IPS DF 6.9 (cell line): Measurements from ENCODE around the gene PDXP.
"Not testable (repeated sequence)": the region's sequence is repeated elsewhere in the genome, so short reads cannot be mapped to it uniquely, and the experiment has no call there.

Experiments used
- DNase-seq: peaks from one replicate; pipeline ENCODE4 v3.0.0-alpha.2; 2013; ENCODE audit warnings: low read depth, low spot score
- H3K27ac ChIP-seq: one replicate; pipeline ENCODE4 v1.5.1; 2013; ENCODE audit warnings: low read length, control low read depth
- H3K27me3 ChIP-seq: 2 replicates; pipeline ENCODE4 v1.6.1; 2013; ENCODE audit warnings: mild to moderate bottlenecking, low read length; ENCODE audit not compliant: control insufficient read depth, insufficient read depth
- H3K36me3 ChIP-seq: 2 replicates; pipeline ENCODE4 v1.6.1; 2013; ENCODE audit warnings: low read length; ENCODE audit not compliant: control insufficient read depth, insufficient read depth
- H3K4me1 ChIP-seq: 2 replicates; pipeline ENCODE4 v1.6.1; 2013; ENCODE audit warnings: low read length; ENCODE audit not compliant: control insufficient read depth, insufficient read depth
- H3K4me3 ChIP-seq: 2 replicates; pipeline ENCODE4 v1.5.1; 2013; ENCODE audit warnings: mild to moderate bottlenecking, low read length
- H3K9me3 ChIP-seq: 2 replicates; pipeline ENCODE4 v1.6.1; 2013; ENCODE audit warnings: low read length, inconsistent platforms; ENCODE audit not compliant: control insufficient read depth, insufficient read depth
- WGBS: extraction: QIAGEN DNeasy Blood & Tissue Kit; methylation state at CpG from one replicate; pipeline ENCODE4 v1.1.7; 2013; ENCODE audit warnings: mixed read lengths, missing lambda C conversion rate; ENCODE audit not compliant: insufficient read length, insufficient coverage; 5-methylcytosine and 5-hydroxymethylcytosine counted together

Gene PDXP, protein sequence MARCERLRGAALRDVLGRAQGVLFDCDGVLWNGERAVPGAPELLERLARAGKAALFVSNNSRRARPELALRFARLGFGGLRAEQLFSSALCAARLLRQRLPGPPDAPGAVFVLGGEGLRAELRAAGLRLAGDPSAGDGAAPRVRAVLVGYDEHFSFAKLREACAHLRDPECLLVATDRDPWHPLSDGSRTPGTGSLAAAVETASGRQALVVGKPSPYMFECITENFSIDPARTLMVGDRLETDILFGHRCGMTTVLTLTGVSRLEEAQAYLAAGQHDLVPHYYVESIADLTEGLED

DNA sequence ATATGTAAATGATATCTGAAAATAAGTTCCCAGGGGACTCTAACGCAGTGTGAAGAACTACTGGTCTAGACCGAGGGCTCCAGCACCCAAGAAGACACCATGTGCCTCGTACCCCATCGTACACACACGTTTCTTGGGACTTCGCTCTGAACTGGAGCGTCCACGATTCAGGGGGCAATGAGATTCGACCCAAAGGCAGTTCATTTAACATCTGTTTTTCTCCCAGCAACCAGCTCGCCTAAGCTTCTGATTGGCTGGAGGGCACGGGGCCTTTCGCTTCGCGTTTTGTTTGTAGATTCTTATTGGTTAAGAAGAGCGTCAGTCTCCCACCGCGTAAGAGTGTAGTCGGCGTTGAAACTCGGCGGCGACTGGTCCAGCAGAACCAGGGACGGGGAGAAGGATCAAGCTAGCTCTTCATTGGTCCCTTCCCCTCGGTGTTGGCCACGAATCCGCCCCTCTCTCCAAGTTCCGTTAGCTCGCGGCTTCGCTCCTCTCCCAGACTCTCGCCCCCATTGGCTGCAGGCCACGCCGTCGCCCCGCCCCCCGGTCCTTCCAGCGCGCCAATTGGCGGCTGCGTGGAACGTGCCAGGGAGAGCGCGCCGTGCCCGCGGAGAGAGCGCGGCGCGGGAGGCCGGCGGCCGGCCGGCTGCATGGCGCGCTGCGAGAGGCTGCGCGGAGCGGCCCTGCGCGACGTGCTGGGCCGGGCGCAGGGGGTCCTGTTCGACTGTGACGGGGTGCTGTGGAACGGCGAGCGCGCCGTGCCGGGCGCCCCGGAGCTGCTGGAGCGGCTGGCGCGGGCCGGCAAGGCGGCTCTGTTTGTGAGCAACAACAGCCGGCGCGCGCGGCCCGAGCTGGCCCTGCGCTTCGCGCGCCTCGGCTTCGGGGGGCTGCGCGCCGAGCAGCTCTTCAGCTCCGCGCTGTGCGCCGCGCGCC lies at the start of gene PDXP:
Gene PDXP, plus strand, starts transcription at position 591 of the 933 bp plus-strand sequence. Its CDS starts 60 bp downstream, at position 651.
- Histone ChIP-seq H3K36me3 (peaks cover 2% of the 10 kb centered on the region; the same call in 1 of the 2 replicates), H3K27me3 (no peaks in the 10 kb centered on the region), H3K4me3 (peak within 1 kb of the TSS; percentile 91), H3K4me1 (peaks cover 4% of the 10 kb centered on the region; the same call in 1 of the 2 replicates), H3K9me3 (no peaks in the 10 kb centered on the region), H3K27ac (no peak within 1 kb of the TSS)
- no CpG with 5 or more reads among the region's 101 CpGs for WGBS
- DNase-seq: peak; percentile 99

DNA sequence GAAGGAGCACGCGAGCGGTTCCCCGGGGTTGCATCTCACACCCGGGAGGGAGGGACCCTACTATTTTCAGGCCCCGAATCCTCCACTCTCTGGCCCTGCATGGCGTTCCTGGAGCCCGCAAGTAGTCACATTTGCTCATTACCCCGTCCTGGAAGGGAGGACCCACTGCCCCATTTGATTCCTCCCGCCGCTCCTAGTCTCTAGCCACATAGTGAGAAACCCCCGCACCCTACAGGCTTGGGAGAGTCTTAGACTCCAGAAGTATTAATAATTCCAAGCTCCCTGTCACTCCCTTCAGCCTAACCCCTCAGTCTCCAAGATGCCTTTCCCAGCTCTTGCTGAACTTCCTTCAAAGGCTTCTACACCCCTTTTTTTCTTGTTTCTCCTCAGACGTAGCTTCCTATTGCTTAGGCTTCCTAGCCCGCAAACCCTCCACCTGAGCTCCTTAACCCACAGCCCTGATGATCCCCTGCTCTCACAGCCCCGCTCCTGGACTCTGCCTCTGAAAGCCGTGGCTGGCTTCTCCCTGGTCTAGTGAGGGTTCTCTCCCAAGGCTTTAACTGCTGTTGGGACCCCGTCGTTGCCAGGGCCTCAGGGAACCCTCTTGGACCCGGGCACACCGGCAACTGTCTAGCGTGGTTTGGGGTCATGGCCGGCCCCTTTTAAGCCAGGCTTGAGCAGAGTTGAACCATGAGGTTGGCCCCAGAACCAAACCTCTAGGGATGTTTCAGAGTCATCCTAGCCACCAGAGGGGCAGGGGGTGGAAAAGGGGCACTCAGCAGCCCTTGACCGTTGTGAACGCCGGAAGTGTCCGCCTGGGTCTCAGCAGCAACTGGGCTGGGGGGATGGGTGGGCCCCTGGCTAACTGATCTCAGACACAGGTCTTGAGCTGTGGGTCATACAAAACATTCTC lies 49.0 kb upstream of the PDXP start:
- no peaks in the 10 kb centered on the region for H3K4me1 ChIP-seq
- WGBS: no CpG with 5 or more reads among the region's 26 CpGs
- H3K36me3 ChIP-seq: no peaks in the 10 kb centered on the region; the same call in 1 of the 2 replicates
- no peaks in the 10 kb centered on the region for H3K9me3 ChIP-seq
- H3K4me3 ChIP-seq: peak overlapping the region; percentile 85
- H3K27ac ChIP-seq: no peak overlapping the region
- H3K27me3 ChIP-seq: no peaks in the 10 kb centered on the region
- DNase-seq: no peak

DNA sequence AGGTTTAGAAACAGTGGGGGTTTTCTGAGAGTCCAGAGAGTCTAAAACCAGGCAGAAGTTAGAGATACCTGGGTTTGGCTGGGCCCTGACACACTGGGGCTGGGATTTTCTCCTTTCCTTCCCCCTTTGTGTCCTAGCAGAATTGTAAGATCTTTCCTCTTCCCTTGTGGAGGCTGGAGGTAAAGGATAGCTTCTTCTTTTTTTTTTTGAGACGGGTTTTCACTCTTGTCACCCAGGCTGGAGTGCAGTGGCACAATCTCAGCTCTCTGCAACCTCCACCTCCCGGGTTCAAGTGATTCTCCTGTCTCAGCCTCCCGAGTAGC lies 48.4 kb upstream of the PDXP start:
- not testable (repeated sequence) for H3K4me3 ChIP-seq, H3K4me1 ChIP-seq, H3K27ac ChIP-seq, H3K27me3 ChIP-seq, H3K9me3 ChIP-seq, H3K36me3 ChIP-seq, DNase-seq
- WGBS: no CpG with 5 or more reads among the region's 3 CpGs

DNA sequence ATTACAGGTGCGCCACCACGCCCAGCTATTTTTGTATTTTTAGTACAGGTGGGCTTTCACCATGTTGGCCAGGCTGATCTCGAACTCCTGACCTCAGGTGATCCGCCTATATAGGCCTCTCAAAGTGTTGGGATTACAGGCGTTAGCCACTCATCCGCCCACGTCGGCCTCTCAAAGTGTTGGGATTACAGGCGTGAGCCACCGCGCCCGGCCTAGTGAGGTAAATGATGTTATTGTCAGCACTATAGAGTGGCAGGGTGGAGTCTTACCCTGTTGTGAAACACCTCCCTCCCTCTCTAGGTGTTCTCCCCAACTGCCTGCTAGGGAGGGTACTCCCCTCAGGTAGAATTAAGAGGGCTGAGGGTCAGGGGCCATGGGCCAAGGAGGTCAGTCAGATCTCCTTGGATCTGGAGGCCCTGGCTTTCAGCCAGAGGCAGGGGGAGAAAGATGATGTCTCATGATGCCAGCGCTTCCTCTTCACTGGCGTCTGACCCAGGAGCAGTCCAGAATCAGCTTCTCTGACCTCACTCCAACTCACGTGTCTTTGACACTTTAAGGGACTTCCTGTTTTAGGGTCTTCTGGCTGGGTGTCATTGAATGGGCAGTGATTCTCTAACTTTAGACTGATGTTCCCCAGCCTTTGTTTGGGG lies 47.9 kb upstream of the PDXP start:
- H3K4me1 ChIP-seq: no peaks in the 10 kb centered on the region
- no peaks in the 10 kb centered on the region for H3K27me3 ChIP-seq
- no peaks in the 10 kb centered on the region for H3K9me3 ChIP-seq
- DNase-seq: no peak
- no peak overlapping the region for H3K4me3 ChIP-seq
- no CpG with 5 or more reads among the region's 15 CpGs for WGBS
- no peak overlapping the region for H3K27ac ChIP-seq
- no peaks in the 10 kb centered on the region; the same call in 1 of the 2 replicates for H3K36me3 ChIP-seq

DNA sequence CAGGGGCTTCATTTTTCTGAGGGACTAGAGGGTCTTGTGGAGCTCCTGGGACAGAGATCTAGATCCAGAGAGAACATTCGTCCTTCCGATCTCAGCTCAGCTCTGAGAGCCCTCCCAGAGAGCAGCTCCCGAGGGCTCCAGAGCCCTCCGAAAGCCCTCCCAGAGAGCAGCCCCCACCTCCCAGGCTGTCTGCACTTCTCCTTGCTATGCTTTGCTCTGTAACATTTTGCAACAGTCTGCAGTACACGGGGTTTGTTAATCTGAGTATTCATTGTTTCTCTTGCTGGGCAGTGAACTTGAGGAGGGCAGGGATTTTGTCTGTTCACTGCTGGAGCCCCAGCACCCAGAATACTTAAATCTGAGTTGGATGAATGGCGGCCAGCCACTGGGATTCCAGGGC lies 47.3 kb upstream of the PDXP start:
- Histone ChIP-seq H3K27ac (no peak overlapping the region), H3K4me3 (no peak overlapping the region)
- WGBS: no CpG with 5 or more reads among the region's 6 CpGs

DNA sequence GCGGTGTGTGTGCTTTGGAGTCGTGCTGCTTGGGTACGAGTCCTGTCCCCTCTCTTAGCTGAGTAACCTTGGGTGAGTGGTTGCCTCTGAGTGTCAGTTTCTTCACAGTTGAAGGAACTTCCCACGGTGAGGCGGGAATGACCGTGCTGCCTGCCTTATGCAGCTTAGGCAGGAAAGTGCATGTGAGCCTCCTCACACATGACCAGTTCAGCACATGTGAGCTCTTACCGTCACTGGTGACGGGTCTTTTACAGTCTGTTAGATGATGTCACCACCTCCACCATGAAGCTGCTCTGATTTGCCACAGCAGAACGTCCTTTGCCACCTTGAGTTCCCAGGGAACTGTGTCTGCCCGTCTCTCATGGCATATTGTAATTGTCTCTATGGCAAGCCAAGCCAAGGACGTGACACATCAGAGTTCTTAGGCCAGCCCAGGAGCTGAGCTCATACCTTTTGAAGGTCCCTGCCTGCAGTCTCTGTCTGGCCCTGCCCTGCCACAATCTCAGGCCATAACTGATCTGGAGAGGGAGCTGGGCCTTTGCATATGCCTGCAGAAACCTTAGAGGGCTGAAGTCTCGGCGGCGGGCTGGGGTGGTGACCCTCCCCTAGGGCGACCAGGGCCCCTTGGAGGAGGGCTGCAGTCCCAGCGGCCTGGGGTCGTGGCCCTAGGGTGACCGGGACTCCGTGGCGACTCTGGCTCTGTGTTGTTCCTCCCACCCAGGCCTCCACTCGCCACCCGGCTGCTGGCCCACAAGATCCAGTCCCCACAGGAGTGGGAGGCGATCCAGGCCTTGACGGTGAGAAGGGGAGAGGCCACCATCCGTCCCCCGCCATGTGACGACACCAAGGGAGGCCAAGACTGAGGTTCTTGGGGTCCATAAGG lies 42.1 kb upstream of the PDXP start:
- peaks cover 18% of the 10 kb centered on the region; the same call in 1 of the 2 replicates for H3K36me3 ChIP-seq
- no peaks in the 10 kb centered on the region for H3K9me3 ChIP-seq
- no peak overlapping the region for H3K4me3 ChIP-seq

More for the DNA sequence above, 47.3 kb upstream of the PDXP start:
- Histone ChIP-seq H3K9me3 (no peaks in the 10 kb centered on the region), H3K27me3 (no peaks in the 10 kb centered on the region), H3K4me1 (no peaks in the 10 kb centered on the region), H3K36me3 (peaks cover 2% of the 10 kb centered on the region; the same call in 1 of the 2 replicates)
- no peak for DNase-seq

DNA sequence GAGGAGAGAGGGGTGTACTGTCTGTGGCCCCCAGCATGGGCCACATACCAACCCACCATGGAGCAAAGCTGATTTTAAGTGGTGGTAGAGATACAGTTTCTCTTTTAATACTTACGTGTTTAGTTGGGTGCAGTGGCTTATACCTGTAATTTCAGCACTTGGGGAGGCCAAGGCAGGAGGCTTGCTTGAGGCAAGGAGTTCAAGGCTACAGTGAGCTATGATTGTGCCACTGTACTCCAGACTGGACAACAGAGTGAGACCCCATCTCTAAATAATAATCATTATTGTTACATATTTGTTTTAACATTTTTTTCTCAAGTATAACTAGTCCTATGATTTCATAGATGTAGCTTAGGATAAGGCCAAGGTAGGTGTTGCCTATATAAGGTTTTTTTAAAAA lies 41.1 kb upstream of the PDXP start:
- H3K36me3 ChIP-seq: peaks cover 18% of the 10 kb centered on the region; the same call in 1 of the 2 replicates
- no peak overlapping the region for H3K4me3 ChIP-seq
- H3K27ac ChIP-seq: no peak overlapping the region
- no peaks in the 10 kb centered on the region for H3K27me3 ChIP-seq
- DNase-seq: no peak
- H3K4me1 ChIP-seq: no peaks in the 10 kb centered on the region
- H3K9me3 ChIP-seq: no peaks in the 10 kb centered on the region
- WGBS: no CpG with 5 or more reads among the region's 1 CpG

More for the DNA sequence above, 42.1 kb upstream of the PDXP start:
- H3K27me3 ChIP-seq: no peaks in the 10 kb centered on the region
- no peak overlapping the region for H3K27ac ChIP-seq
- no peak for DNase-seq
- WGBS: no CpG with 5 or more reads among the region's 27 CpGs
- H3K4me1 ChIP-seq: no peaks in the 10 kb centered on the region

DNA sequence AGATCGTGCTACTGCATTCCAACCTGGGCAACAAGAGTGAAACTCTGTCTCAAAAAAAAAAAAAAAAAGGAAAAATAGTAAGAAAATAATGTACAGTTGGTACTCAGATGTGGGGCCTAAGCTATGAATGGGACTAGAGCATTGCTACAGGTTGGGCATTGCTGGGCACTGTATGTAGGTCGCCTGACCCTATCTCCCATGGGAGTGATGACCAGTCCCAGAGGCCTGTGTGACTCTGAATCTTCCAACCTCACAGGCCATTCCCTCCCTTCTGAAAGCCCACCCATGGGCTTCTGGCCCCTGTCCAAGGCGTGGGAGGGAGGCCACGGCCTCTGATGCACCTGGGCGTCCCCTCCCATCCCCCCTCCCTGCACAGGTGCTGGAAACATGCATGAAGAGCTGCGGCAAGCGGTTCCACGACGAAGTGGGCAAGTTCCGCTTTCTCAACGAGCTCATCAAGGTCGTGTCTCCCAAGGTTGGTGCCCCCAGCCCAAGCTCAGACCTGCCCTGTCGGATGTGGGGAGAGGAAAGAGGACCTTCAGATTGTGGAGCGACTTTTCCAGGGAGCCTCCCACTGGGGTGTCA lies 40.4 kb upstream of the PDXP start:
- H3K4me3 ChIP-seq: no peak overlapping the region
- H3K4me1 ChIP-seq: no peaks in the 10 kb centered on the region
- no peaks in the 10 kb centered on the region for H3K9me3 ChIP-seq
- DNase-seq: no peak
- H3K27me3 ChIP-seq: no peaks in the 10 kb centered on the region
- no peak overlapping the region for H3K27ac ChIP-seq
- peaks cover 20% of the 10 kb centered on the region; the same call in 1 of the 2 replicates for H3K36me3 ChIP-seq
- WGBS: no CpG with 5 or more reads among the region's 14 CpGs

DNA sequence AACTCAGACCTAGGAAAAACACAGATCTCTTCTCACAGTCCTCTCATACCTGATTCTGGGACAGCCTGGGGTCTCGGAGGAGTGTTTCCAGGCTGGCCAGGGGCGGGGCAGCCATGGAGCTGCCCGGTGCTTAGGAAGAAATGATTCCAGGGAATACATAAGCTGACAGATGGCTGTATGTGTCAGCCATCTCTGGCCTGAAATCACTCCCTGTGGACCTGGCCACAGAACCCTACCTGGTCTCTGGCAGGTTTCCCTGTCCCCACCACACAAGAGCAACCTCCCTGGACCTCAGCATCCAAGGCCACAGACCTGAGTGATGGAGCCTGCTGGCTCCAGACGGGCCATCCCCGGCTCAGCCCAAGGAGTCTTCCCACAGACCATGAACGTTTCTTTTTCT lies 39.8 kb upstream of the PDXP start:
- Histone ChIP-seq H3K36me3 (peaks cover 22% of the 10 kb centered on the region; the same call in 1 of the 2 replicates), H3K27ac (no peak overlapping the region), H3K4me3 (no peak overlapping the region), H3K4me1 (0 out of 2 replicates have a peak, but pooled peaks cover 2% of the 10 kb centered on the region), H3K27me3 (no peaks in the 10 kb centered on the region), H3K9me3 (no peaks in the 10 kb centered on the region)
- DNase-seq: no peak
- no CpG with 5 or more reads among the region's 6 CpGs for WGBS
